IPS DF 6.9 (cell line): ENCODE measurements around the gene WDR1.

Source experiments
- DNase-seq: peaks from one replicate; pipeline ENCODE4 v3.0.0-alpha.2; 2013; ENCODE audit warnings: low read depth, low spot score
- H3K27ac ChIP-seq: one replicate; pipeline ENCODE4 v1.5.1; 2013; ENCODE audit warnings: low read length, control low read depth
- H3K27me3 ChIP-seq: 2 replicates; pipeline ENCODE4 v1.6.1; 2013; ENCODE audit warnings: mild to moderate bottlenecking, low read length; ENCODE audit not compliant: control insufficient read depth, insufficient read depth
- H3K36me3 ChIP-seq: 2 replicates; pipeline ENCODE4 v1.6.1; 2013; ENCODE audit warnings: low read length; ENCODE audit not compliant: control insufficient read depth, insufficient read depth
- H3K4me1 ChIP-seq: 2 replicates; pipeline ENCODE4 v1.6.1; 2013; ENCODE audit warnings: low read length; ENCODE audit not compliant: control insufficient read depth, insufficient read depth
- H3K4me3 ChIP-seq: 2 replicates; pipeline ENCODE4 v1.5.1; 2013; ENCODE audit warnings: mild to moderate bottlenecking, low read length
- H3K9me3 ChIP-seq: 2 replicates; pipeline ENCODE4 v1.6.1; 2013; ENCODE audit warnings: low read length, inconsistent platforms; ENCODE audit not compliant: control insufficient read depth, insufficient read depth
- WGBS: extraction: QIAGEN DNeasy Blood & Tissue Kit; methylation state at CpG from one replicate; pipeline ENCODE4 v1.1.7; 2013; ENCODE audit warnings: mixed read lengths, missing lambda C conversion rate; ENCODE audit not compliant: insufficient read length, insufficient coverage; 5-methylcytosine and 5-hydroxymethylcytosine counted together

Gene WDR1

DNA sequence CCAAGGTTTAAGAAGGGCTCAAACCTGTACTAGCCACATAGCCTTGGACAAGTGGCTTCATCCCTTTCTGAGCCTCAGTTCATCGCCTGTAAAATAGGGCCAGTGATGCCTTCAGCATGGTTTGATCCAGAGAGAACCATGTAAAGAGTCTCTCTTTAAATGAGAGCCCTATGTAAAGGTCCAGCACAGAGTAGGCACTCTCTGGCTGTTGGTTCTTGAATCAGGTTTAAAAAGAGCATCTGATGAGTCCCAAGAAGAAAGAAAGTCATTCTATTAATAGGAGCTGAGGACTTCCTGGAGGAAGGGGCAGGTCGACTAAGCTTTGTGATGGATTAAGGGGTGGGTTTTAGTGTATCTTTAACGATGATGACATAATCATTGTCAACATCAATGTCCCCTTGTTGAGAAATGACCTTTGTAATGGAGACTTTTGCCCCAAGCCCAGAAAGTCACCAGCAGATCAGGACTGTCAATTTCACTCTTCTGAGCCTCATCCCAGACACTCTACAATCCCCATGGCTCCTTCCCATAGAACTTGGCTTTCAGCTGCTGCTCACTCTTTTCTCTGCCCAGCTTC lies 91.3 kb downstream of the WDR1 start:
- no peaks in the 10 kb centered on the region for H3K9me3 ChIP-seq

More for the DNA sequence above, 91.3 kb downstream of the WDR1 start:
- H3K4me3 ChIP-seq: no peak overlapping the region
- DNase-seq: no peak
- no peaks in the 10 kb centered on the region for H3K27me3 ChIP-seq
- H3K4me1 ChIP-seq: no peaks in the 10 kb centered on the region
- WGBS: no CpG with 5 or more reads among the region's 3 CpGs
- no peak overlapping the region for H3K27ac ChIP-seq
- no peaks in the 10 kb centered on the region; the same call in 1 of the 2 replicates for H3K36me3 ChIP-seq
